ENCODE results near the gene FAM120A.
"Not testable (repeated sequence)": the region's sequence is repeated elsewhere in the genome, so short reads cannot be mapped to it uniquely, and the experiment has no call there.

Gene FAM120A

GRCh38 chr9:93473411-93473810 is 21.9 kb downstream of the FAM120A start:
- DNase-seq, result no peak

- DNase-seq, result no peak
Measured at GRCh38 chr9:93475108-93475507, 23.6 kb downstream of the FAM120A start.

- DNase-seq, result no peak
Measured at GRCh38 chr9:93475856-93476255, 24.4 kb downstream of the FAM120A start.

GRCh38 chr9:93476924-93477323 is 25.4 kb downstream of the FAM120A start:
- DNase-seq, result no peak

- DNase-seq, result no peak
Measured at GRCh38 chr9:93477397-93477796, 25.9 kb downstream of the FAM120A start.

- DNase-seq, result no peak
Measured at GRCh38 chr9:93479726-93480125, 28.2 kb downstream of the FAM120A start.

- DNase-seq, result no peak
Measured at GRCh38 chr9:93480262-93480661, 28.8 kb downstream of the FAM120A start.

GRCh38 chr9:93480728-93481324 is 29.3 kb downstream of the FAM120A start:
- DNase-seq, result no peak

GRCh38 chr9:93483497-93483896 is 32.0 kb downstream of the FAM120A start:
- no peak for DNase-seq

- no peak for DNase-seq
Measured at GRCh38 chr9:93486268-93486667, 34.8 kb downstream of the FAM120A start.

- no peak for DNase-seq
Measured at GRCh38 chr9:93488244-93488643, 36.8 kb downstream of the FAM120A start.

GRCh38 chr9:93491593-93492232 is 40.2 kb downstream of the FAM120A start:
- DNase-seq, result no peak

GRCh38 chr9:93492327-93492726 is 40.8 kb downstream of the FAM120A start:
- no peak for DNase-seq

- no peak for DNase-seq
Measured at GRCh38 chr9:93493949-93494348, 42.5 kb downstream of the FAM120A start.

GRCh38 chr9:93496285-93496684 is 44.8 kb downstream of the FAM120A start:
- DNase-seq, result no peak

- no peak for DNase-seq
Measured at GRCh38 chr9:93500571-93501298, 49.2 kb downstream of the FAM120A start.

- no peak for DNase-seq
Measured at GRCh38 chr9:93501406-93501805, 49.9 kb downstream of the FAM120A start.

GRCh38 chr9:93503381-93503780 is 51.9 kb downstream of the FAM120A start:
- no peak for DNase-seq

- DNase-seq, result no peak
Measured at GRCh38 chr9:93505541-93506132, 54.2 kb downstream of the FAM120A start.

- DNase-seq, result no peak
Measured at GRCh38 chr9:93507768-93508167, 56.3 kb downstream of the FAM120A start.

GRCh38 chr9:93508207-93508606 is 56.7 kb downstream of the FAM120A start:
- DNase-seq, result no peak

- no peak for DNase-seq
Measured at GRCh38 chr9:93509084-93509483, 57.6 kb downstream of the FAM120A start.

GRCh38 chr9:93510041-93510440 is 58.6 kb downstream of the FAM120A start:
- no peak for DNase-seq

- DNase-seq, result not testable (repeated sequence)
Measured at GRCh38 chr9:93511228-93511627, 59.7 kb downstream of the FAM120A start.

Measured in stimulated activated naive CD4-positive, alpha-beta T cell treated with Interleukin-2 at 50 U/mL for 16 hours (primary cell).